ENCODE results near the gene TENM4. TPM values are rescaled to one million over a fixed set of nuclear protein-coding genes. Genes with fewer than 3 reads are reported as not detected.

Gene TENM4
- total RNA-seq, 1 donor from 2014 or later: 117 TPM

DNA sequence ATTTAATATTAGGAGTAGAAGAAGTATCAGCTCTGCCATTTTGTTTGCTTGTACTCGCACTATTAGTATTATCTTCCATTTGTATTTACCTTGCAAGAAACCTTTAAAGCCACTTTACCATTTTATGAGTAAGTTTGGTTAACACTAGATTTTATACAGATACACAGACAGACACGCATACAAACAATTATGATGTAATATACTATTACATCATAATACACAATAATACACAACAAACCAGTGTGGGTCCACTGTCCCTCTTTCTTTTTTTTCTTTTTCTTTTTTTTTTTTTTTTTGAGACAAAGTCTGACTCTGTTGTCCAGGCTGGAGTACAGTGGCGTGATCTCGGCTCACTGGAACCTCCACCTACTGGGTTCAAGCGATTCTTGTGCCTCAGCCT is 695.9 kb downstream of the TENM4 start:
- no peak for DNase-seq (ENCODE audit: low spot score, unreplicated experiment)
- H3K36me3 Mint-ChIP-seq (ENCODE audit: insufficient read depth): peaks cover 4% of the 10 kb centered on the region
- H3K27ac Mint-ChIP-seq: no peak overlapping the region
- no peak overlapping the region for H3K4me3 Mint-ChIP-seq (ENCODE audit: low read depth)
- no peaks in the 10 kb centered on the region for H3K27me3 Mint-ChIP-seq
- H3K4me1 Mint-ChIP-seq (ENCODE audit: low read depth): peaks cover 4% of the 10 kb centered on the region
- no peaks in the 10 kb centered on the region for H3K9me3 Mint-ChIP-seq (ENCODE audit: low read depth)
- TF ChIP-seq, protein P1, sequence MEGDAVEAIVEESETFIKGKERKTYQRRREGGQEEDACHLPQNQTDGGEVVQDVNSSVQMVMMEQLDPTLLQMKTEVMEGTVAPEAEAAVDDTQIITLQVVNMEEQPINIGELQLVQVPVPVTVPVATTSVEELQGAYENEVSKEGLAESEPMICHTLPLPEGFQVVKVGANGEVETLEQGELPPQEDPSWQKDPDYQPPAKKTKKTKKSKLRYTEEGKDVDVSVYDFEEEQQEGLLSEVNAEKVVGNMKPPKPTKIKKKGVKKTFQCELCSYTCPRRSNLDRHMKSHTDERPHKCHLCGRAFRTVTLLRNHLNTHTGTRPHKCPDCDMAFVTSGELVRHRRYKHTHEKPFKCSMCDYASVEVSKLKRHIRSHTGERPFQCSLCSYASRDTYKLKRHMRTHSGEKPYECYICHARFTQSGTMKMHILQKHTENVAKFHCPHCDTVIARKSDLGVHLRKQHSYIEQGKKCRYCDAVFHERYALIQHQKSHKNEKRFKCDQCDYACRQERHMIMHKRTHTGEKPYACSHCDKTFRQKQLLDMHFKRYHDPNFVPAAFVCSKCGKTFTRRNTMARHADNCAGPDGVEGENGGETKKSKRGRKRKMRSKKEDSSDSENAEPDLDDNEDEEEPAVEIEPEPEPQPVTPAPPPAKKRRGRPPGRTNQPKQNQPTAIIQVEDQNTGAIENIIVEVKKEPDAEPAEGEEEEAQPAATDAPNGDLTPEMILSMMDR (IDR thresholded peaks at IDR 0.05; ENCODE audit: unreplicated experiment): no peak

DNA sequence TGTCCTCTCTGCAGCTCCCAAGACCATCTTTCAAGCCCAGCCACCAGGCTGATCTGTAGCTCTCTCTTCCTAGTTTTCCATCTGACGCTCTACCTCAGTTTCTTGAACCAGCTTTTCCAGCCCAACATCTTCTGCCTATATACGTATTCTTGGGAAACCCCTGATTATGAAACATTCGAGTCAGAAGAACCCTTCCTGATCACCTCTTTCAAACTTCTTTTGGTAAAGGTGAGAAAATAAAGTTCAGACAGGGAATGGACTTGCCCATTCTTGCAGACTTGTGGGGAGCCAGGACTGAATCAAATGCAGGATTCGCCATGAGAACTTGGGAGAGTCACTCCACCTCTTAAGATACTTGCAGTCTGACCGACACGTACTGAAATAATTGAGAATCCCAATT is 696.6 kb downstream of the TENM4 start:
- no peaks in the 10 kb centered on the region for H3K9me3 Mint-ChIP-seq (ENCODE audit: low read depth)
- DNase-seq (ENCODE audit: low spot score, unreplicated experiment): no peak

GRCh38 chr11:78742430-78742829 is 698.4 kb downstream of the TENM4 start:
- no peak overlapping the region for H3K27ac Mint-ChIP-seq
- H3K27me3 Mint-ChIP-seq: no peaks in the 10 kb centered on the region
- no peak for DNase-seq (ENCODE audit: low spot score, unreplicated experiment)
- peaks cover 7% of the 10 kb centered on the region for H3K36me3 Mint-ChIP-seq (ENCODE audit: insufficient read depth)
- H3K4me3 Mint-ChIP-seq (ENCODE audit: low read depth): no peak overlapping the region
- no peaks in the 10 kb centered on the region for H3K9me3 Mint-ChIP-seq (ENCODE audit: low read depth)
- H3K4me1 Mint-ChIP-seq (ENCODE audit: low read depth): peaks cover 2% of the 10 kb centered on the region
- TF ChIP-seq, protein P1 (IDR thresholded peaks at IDR 0.05; ENCODE audit: unreplicated experiment): no peak

More for the DNA sequence above, 696.6 kb downstream of the TENM4 start:
- TF ChIP-seq, protein P1 (IDR thresholded peaks at IDR 0.05; ENCODE audit: unreplicated experiment): no peak
- no peak overlapping the region for H3K27ac Mint-ChIP-seq
- H3K4me1 Mint-ChIP-seq (ENCODE audit: low read depth): peaks cover 2% of the 10 kb centered on the region
- H3K36me3 Mint-ChIP-seq (ENCODE audit: insufficient read depth): peaks cover 4% of the 10 kb centered on the region
- no peaks in the 10 kb centered on the region for H3K27me3 Mint-ChIP-seq
- no peak overlapping the region for H3K4me3 Mint-ChIP-seq (ENCODE audit: low read depth)

- DNase-seq (ENCODE audit: low spot score, unreplicated experiment): no peak
- H3K36me3 Mint-ChIP-seq (ENCODE audit: insufficient read depth): peaks cover 7% of the 10 kb centered on the region
- peaks cover 2% of the 10 kb centered on the region for H3K4me1 Mint-ChIP-seq (ENCODE audit: low read depth)
- H3K4me3 Mint-ChIP-seq (ENCODE audit: low read depth): no peak overlapping the region
- H3K9me3 Mint-ChIP-seq (ENCODE audit: low read depth): no peaks in the 10 kb centered on the region
- TF ChIP-seq, protein P1 (IDR thresholded peaks at IDR 0.05; ENCODE audit: unreplicated experiment): no peak
- no peaks in the 10 kb centered on the region for H3K27me3 Mint-ChIP-seq
- no peak overlapping the region for H3K27ac Mint-ChIP-seq
Observed at GRCh38 chr11:78741741-78742140, 699.1 kb downstream of the TENM4 start.

DNA sequence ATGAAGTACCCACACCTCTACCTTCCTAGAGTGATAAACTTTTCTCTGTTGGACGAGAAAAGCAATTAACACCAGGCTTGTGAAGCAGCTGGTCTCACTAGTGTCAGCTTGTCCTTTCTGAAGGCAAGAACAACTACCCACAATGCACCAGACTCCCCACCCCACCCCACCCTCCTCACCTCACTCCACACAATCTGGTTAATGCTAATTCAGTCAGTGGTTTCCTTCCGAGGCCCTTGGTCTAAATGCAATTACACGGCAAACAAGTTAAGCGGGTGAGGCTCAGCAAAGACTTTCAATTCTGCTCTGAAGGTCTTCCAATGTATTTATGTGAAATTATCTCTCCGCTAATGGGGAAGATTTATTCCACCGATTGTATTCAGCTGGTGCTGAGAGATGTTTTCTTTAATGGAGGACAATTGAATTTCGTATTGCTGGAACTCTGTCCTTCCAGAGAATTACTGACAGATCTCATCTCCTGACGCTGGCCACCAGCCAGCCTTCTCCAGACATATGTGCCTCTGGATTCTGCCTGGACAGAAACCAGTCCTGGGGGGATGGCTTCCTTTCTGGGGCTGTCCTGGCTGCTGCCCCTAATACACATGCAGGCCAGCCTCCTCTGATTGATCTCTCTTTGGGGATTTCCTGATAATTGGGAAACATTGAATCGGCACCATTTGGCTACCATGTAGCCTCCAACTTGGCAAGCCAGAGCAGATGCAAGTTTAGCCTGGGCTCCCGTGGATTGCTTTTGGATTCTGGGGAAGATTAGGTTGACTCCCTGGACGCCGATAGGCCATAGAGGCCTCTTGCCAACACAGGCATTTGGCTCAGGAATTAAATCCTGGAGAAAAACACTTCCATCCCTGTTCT is 700.4 kb downstream of the TENM4 start:
- TF ChIP-seq, protein P1 (IDR thresholded peaks at IDR 0.05; ENCODE audit: unreplicated experiment): no peak
- Mint-ChIP-seq H3K4me1 (ENCODE audit: low read depth) (peaks cover 2% of the 10 kb centered on the region), H3K27ac (no peak overlapping the region)

More for the DNA sequence above, 700.4 kb downstream of the TENM4 start:
- Mint-ChIP-seq H3K4me3 (ENCODE audit: low read depth) (no peak overlapping the region), H3K9me3 (ENCODE audit: low read depth) (no peaks in the 10 kb centered on the region), H3K36me3 (ENCODE audit: insufficient read depth) (peaks cover 10% of the 10 kb centered on the region), H3K27me3 (no peaks in the 10 kb centered on the region)
- no peak for DNase-seq (ENCODE audit: low spot score, unreplicated experiment)

Measured in progenitor cell of endocrine pancreas (in vitro differentiated cells).